ENCODE data around the gene PIP4K2C.

The PIP4K2C gene

DNA sequence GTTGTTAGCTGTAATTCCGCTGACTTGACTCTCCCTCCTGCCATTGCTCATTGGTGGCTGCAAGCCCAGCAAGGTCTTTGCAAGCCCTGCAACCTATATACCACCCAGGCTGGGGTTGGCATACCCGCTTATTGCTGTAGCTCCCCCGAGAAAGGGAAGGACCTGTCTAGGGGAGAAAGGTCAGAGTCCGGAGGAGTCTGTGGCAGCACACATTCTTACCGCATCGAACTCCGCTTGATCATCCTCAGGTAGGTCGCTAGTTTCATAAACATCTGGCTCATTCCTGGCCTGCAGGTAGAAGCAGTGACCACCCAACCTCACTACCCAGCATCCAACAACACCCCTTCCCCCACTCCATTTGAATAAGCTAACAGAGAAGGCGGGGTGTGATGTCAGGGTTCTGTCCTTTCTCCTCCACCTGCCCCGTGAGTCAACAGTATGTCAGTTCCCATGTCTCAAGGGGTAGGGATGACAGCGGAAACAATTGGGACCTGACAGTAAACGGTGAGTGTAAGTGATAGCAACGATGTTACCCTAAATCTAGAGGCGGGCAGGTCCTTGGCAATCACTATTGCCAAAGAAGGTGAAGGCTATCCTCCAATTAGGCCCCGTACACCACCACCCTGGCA, 45.1 kb upstream of the PIP4K2C start:
- peak overlapping the region; percentile 95 for H3K9ac ChIP-seq (ENCODE audit: low read length)
- H3K4me2 ChIP-seq (ENCODE audit: low read depth, low read length, poor library complexity, severe bottlenecking): peak overlapping the region; percentile 62
- no peaks in the 10 kb centered on the region for H3F3A ChIP-seq (ENCODE audit: insufficient read depth)
- no peak for TF ChIP-seq EZH2phosphoT487 (conservative IDR thresholded peaks at IDR 0.05; ENCODE audit: low read length)
- TF ChIP-seq, protein P1, sequence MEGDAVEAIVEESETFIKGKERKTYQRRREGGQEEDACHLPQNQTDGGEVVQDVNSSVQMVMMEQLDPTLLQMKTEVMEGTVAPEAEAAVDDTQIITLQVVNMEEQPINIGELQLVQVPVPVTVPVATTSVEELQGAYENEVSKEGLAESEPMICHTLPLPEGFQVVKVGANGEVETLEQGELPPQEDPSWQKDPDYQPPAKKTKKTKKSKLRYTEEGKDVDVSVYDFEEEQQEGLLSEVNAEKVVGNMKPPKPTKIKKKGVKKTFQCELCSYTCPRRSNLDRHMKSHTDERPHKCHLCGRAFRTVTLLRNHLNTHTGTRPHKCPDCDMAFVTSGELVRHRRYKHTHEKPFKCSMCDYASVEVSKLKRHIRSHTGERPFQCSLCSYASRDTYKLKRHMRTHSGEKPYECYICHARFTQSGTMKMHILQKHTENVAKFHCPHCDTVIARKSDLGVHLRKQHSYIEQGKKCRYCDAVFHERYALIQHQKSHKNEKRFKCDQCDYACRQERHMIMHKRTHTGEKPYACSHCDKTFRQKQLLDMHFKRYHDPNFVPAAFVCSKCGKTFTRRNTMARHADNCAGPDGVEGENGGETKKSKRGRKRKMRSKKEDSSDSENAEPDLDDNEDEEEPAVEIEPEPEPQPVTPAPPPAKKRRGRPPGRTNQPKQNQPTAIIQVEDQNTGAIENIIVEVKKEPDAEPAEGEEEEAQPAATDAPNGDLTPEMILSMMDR (IDR thresholded peaks at IDR 0.05; ENCODE audit: insufficient read depth, low read length, poor library complexity, severe bottlenecking): no peak
- H3K4me3 ChIP-seq (ENCODE audit: insufficient read depth, low read length, poor library complexity, severe bottlenecking): peak overlapping the region; percentile 87
- no peak overlapping the region for H3K27ac ChIP-seq (ENCODE audit: low read depth, low read length)
- no peaks in the 10 kb centered on the region for H3K9me2 ChIP-seq (replicated peaks; ENCODE audit: insufficient read depth, low read length)
- no peaks in the 10 kb centered on the region for H4K20me1 ChIP-seq (ENCODE audit: low read depth, low read length)
- H3K9me3 ChIP-seq (ENCODE audit: insufficient read depth, low read length): no peaks in the 10 kb centered on the region
- no peak overlapping the region for H2AFZ ChIP-seq (ENCODE audit: low read depth, low read length, severe bottlenecking)
- no peaks in the 10 kb centered on the region for H3K36me3 ChIP-seq (ENCODE audit: low read length)
- no peaks in the 10 kb centered on the region for H3K27me3 ChIP-seq (ENCODE audit: low read length)
- peaks cover 24% of the 10 kb centered on the region; the same call in 1 of the 2 replicates for H3K79me2 ChIP-seq (ENCODE audit: insufficient read depth, low read length)

DNA sequence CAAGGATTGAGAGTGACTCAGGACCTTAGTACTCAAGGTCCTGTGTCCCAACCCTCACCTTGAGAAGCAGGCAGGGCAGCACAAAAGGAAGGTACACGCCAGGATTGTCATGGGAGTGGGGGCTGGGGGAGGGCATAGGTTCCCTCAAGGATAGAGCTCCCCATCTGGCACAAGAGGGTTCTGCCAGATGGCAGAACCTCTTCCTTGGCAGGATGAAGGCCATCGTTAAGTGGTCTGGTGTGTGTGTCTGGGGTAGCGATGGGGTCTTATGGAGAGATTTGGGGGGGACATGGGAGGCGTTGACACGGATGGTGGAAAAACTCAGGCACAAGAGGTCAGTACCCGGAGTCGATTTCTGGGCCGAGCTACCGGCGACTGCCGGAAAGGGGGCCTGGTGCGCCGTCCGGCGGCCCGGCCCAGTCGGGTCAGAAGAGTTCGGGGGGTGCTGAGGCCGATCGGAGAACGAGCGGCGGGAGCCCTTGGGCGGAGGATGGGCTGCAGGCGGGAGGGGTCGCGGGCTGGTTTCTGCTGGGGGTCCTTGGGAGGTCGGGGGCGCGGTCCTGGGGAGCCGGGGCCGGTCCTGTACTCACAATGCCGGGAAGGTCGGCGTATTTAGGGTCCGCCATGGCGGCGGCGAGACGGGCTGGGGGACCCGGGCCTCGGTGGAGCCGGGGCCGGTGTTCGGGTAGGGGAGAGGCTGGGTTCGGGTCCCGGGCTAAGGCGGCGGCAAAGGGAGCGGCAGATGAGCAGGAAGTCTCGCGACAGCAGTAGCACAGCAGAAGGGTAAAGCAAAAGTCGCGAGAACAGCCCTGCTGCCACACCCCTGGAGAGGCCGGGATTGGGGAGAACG, 44.3 kb upstream of the PIP4K2C start, which contains the start of gene DCTN2:
Gene DCTN2 (minus strand): TSS at position 755 of the 850 bp plus-strand sequence. CDS start 129 bp downstream, at position 626.
- H3K27me3 ChIP-seq (ENCODE audit: low read length): no peaks in the 10 kb centered on the region
- no peaks in the 10 kb centered on the region for H3K9me3 ChIP-seq (ENCODE audit: insufficient read depth, low read length)
- H3K9ac ChIP-seq (ENCODE audit: low read length): peak within 1 kb of the TSS; percentile 95
- no peaks in the 10 kb centered on the region for H4K20me1 ChIP-seq (ENCODE audit: low read depth, low read length)
- no peaks in the 10 kb centered on the region for H3K9me2 ChIP-seq (replicated peaks; ENCODE audit: insufficient read depth, low read length)
- H3K4me2 ChIP-seq (ENCODE audit: low read depth, low read length, poor library complexity, severe bottlenecking): peak within 1 kb of the TSS; percentile 83
- H3K79me2 ChIP-seq (ENCODE audit: insufficient read depth, low read length): peaks cover 24% of the 10 kb centered on the region; the same call in 1 of the 2 replicates
- H3K4me3 ChIP-seq (ENCODE audit: insufficient read depth, low read length, poor library complexity, severe bottlenecking): peak within 1 kb of the TSS; percentile 87
- no peaks in the 10 kb centered on the region for H3F3A ChIP-seq (ENCODE audit: insufficient read depth)
- no peak within 1 kb of the TSS; the same call in 1 of the 2 replicates for H3K27ac ChIP-seq (ENCODE audit: low read depth, low read length)
- H3K36me3 ChIP-seq (ENCODE audit: low read length): no peaks in the 10 kb centered on the region
- H2AFZ ChIP-seq (ENCODE audit: low read depth, low read length, severe bottlenecking): peak within 1 kb of the TSS; percentile 85
- TF ChIP-seq EZH2phosphoT487 (conservative IDR thresholded peaks at IDR 0.05; ENCODE audit: low read length): no peak
- TF ChIP-seq, protein P1 (IDR thresholded peaks at IDR 0.05; ENCODE audit: insufficient read depth, low read length, poor library complexity, severe bottlenecking): no peak

DNA sequence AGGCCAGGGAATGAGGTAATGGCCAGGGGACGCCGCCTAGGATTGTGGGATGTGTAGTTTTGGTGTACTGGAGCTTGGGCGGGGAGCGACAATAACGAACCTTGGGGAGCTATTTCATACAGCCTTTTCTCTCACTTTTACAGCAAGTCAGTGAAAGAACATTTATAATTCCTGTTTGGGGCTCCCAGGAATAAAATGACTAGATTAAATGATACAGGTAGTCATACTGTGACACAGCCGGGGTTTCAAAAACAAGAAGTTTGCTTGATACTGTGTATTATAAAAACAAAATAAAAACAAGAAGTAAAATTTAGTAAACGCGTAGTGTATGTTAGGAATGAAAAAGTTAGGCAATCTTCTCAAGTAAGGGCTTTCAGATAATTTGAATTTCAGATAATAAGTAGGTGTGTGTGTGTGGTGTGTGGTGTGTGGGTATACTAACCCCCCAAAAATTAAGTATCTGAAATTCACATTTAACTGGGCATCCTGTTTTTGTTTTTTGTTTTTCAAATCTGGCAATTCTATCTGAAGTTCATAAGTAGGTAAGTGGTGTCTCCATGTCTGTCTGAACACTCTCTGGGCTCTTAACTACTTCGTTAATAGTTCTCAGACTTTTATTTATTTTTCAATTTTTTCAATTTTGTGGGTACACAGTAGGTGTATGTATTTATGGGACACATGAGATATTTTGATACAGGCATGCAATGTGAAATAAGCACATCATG, 43.5 kb upstream of the PIP4K2C start:
- TF ChIP-seq, protein P1 (IDR thresholded peaks at IDR 0.05; ENCODE audit: insufficient read depth, low read length, poor library complexity, severe bottlenecking): no peak
- no peak for TF ChIP-seq EZH2phosphoT487 (conservative IDR thresholded peaks at IDR 0.05; ENCODE audit: low read length)
- Histone ChIP-seq H3K9ac (ENCODE audit: low read length) (peak overlapping the region; percentile 95), H3F3A (ENCODE audit: insufficient read depth) (no peaks in the 10 kb centered on the region), H3K79me2 (ENCODE audit: insufficient read depth, low read length) (peaks cover 24% of the 10 kb centered on the region; the same call in 1 of the 2 replicates), H3K4me3 (ENCODE audit: insufficient read depth, low read length, poor library complexity, severe bottlenecking) (peak overlapping the region; percentile 50), H3K27me3 (ENCODE audit: low read length) (no peaks in the 10 kb centered on the region), H2AFZ (ENCODE audit: low read depth, low read length, severe bottlenecking) (peak overlapping the region; percentile 85), H4K20me1 (ENCODE audit: low read depth, low read length) (no peaks in the 10 kb centered on the region), H3K36me3 (ENCODE audit: low read length) (no peaks in the 10 kb centered on the region), H3K9me2 (replicated peaks; ENCODE audit: insufficient read depth, low read length) (no peaks in the 10 kb centered on the region), H3K27ac (ENCODE audit: low read depth, low read length) (no peak overlapping the region), H3K9me3 (ENCODE audit: insufficient read depth, low read length) (no peaks in the 10 kb centered on the region), H3K4me2 (ENCODE audit: low read depth, low read length, poor library complexity, severe bottlenecking) (peak overlapping the region; percentile 83)
